Right ventricle myocardium superior (tissue), 1 donor: ENCODE results near the gene TATDN2. TPM values are rescaled to one million over a fixed set of nuclear protein-coding genes. Genes with fewer than 3 reads are reported as not detected.

Experiments used
- ATAC-seq: fragments of 200-7000 bp; cut with Tn5 transposase; one replicate; pipeline ENCODE4 v1.9.1; 2020; ENCODE audit warnings: mild to moderate bottlenecking; ENCODE audit not compliant: poor library complexity
- DNase-seq: peaks from one replicate; pipeline ENCODE4 v3.0.0-alpha.2; 2020
- intact Hi-C: fragments of 100-400 bp; cut with DNase I; formaldehyde crosslinking; loops from one replicate; pipeline ENCODE4 v1.11.2; 2022
- total RNA-seq: library from RNA; stranded (reverse); fragmentation: NEBNext Ultra II Directional; extraction: Animal tissue kit (Norgen Biotek cat#: 25700); gene quantifications from one replicate; pipeline ENCODE4 v1.2.1, GENCODE V29; 2021
- donor health status: DM: no; HTN: yes; CAD: no; lungs with severe emphysema.

TATDN2 gene
- total RNA-seq, 1 donor from 2014 or later, result 16.4 TPM

- intact Hi-C loops, result no loop called here
- ATAC-seq, result no peak
- DNase-seq, result no peak
Measured at GRCh38 chr3:10306156-10306555, 57.9 kb downstream of the TATDN2 start.

- no peak for DNase-seq
- intact Hi-C loops, result no loop called here
- no peak for ATAC-seq
Measured at GRCh38 chr3:10308678-10309077, 60.4 kb downstream of the TATDN2 start.

GRCh38 chr3:10309736-10310135 is 61.5 kb downstream of the TATDN2 start:
- DNase-seq (no peak), ATAC-seq (no peak)
- intact Hi-C loops, result no loop called here

GRCh38 chr3:10310578-10310977 is 62.3 kb downstream of the TATDN2 start:
- intact Hi-C loops, result no loop called here
- ATAC-seq, result no peak
- no peak for DNase-seq

- DNase-seq (no peak), ATAC-seq (no peak)
- intact Hi-C loops, result no loop called here
Measured at GRCh38 chr3:10311710-10312109, 63.5 kb downstream of the TATDN2 start.

- DNase-seq (no peak), ATAC-seq (no peak)
Measured at GRCh38 chr3:10312391-10312790, 64.1 kb downstream of the TATDN2 start.

GRCh38 chr3:10312861-10313260 is 64.6 kb downstream of the TATDN2 start:
- ATAC-seq, result peak; percentile 19
- intact Hi-C loops, result no loop called here
- no peak for DNase-seq

More at GRCh38 chr3:10312391-10312790, 64.1 kb downstream of the TATDN2 start:
- intact Hi-C loops, result no loop called here

- DNase-seq (no peak), ATAC-seq (no peak)
- intact Hi-C loops, result no loop called here
Measured at GRCh38 chr3:10315101-10315500, 66.8 kb downstream of the TATDN2 start.

GRCh38 chr3:10315771-10316344 is 67.6 kb downstream of the TATDN2 start:
- DNase-seq, result no peak
- intact Hi-C loops, result no loop called here

GRCh38 chr3:10317311-10317960 is 69.2 kb downstream of the TATDN2 start:
- intact Hi-C loops, result no loop called here
- ATAC-seq, result no peak
- no peak for DNase-seq

More at GRCh38 chr3:10315771-10316344, 67.6 kb downstream of the TATDN2 start:
- ATAC-seq, result no peak

GRCh38 chr3:10317961-10318350 is 69.7 kb downstream of the TATDN2 start:
- intact Hi-C loops, result no loop called here

GRCh38 chr3:10319251-10319650 is 71.0 kb downstream of the TATDN2 start:
- intact Hi-C loops, result no loop called here
- no peak for ATAC-seq

More at GRCh38 chr3:10317961-10318350, 69.7 kb downstream of the TATDN2 start:
- ATAC-seq (no peak), DNase-seq (no peak)

GRCh38 chr3:10319804-10320203 is 71.5 kb downstream of the TATDN2 start:
- DNase-seq, result no peak
- intact Hi-C loops, result no loop called here
- ATAC-seq, result no peak

More at GRCh38 chr3:10319251-10319650, 71.0 kb downstream of the TATDN2 start:
- no peak for DNase-seq

- intact Hi-C loops, result no loop called here
- DNase-seq (no peak), ATAC-seq (no peak)
Measured at GRCh38 chr3:10320320-10320677, 72.0 kb downstream of the TATDN2 start.

GRCh38 chr3:10321630-10322351 is 73.5 kb downstream of the TATDN2 start:
- DNase-seq, result no peak
- peak; percentile 2 for ATAC-seq
- intact Hi-C loops, result no loop called here

- intact Hi-C loops, result no loop called here
- ATAC-seq, result no peak
Measured at GRCh38 chr3:10322352-10322710, 74.1 kb downstream of the TATDN2 start.

GRCh38 chr3:10327592-10327991 is 79.3 kb downstream of the TATDN2 start:
- no peak for DNase-seq
- intact Hi-C loops, result no loop called here
- no peak for ATAC-seq

More at GRCh38 chr3:10322352-10322710, 74.1 kb downstream of the TATDN2 start:
- no peak for DNase-seq

- ATAC-seq (no peak), DNase-seq (no peak)
- intact Hi-C loops, result no loop called here
Measured at GRCh38 chr3:10328460-10329071, 80.3 kb downstream of the TATDN2 start.

- DNase-seq (no peak), ATAC-seq (no peak)
- intact Hi-C loops, result no loop called here
Measured at GRCh38 chr3:10329495-10330015, 81.3 kb downstream of the TATDN2 start.
